PC-9 (cell line): ENCODE data around the gene HDAC7.

Experiments
- CTCF ChIP-seq: fragments of 200-600 bp; sonication (generic); conservative IDR thresholded peaks from 2 replicates; pipeline ENCODE4 v1.6.1; 2017; ENCODE audit warnings: mixed run types, antibody characterized with exemption, mild to moderate bottlenecking, moderate library complexity
- EZH2 ChIP-seq: fragments of 200-600 bp; sonication (generic); IDR thresholded peaks from 2 replicates; pipeline ENCODE4 v1.8.0; 2017; ENCODE audit warnings: antibody characterized with exemption, low read depth

DNA sequence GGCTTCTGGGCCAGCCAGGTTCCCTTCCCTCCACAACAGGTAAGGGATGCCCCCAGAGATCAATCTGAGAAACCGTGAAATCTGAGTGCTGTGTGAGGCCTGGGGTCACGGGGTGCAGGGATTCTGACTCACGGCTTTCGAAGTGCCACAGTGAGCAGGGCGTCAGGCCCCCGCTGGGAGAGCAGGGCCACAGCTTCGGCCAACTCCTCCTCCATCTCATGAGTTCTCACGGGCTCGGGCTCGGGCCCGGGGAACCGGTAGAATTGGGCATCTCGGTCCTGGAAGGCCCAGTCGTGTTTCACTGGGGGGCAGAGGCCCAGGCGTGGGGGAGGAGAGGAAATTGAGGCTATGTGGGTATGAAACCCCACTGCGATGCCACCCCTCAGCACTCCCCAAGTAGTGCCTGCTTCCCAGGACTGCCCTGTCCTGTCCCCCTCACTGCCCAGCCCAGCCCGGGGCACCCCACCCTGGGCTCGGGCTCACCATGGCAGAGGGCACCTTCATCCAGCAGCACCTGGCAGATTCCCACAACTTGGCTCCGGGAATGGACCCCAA lies 68.7 kb downstream of the HDAC7 start:
- TF ChIP-seq CTCF (no peak), EZH2 (no peak)
